SK-N-SH treated with all-trans-retinoic acid at 6 μM for 48 hours (cell line): Measurements from ENCODE around the gene MED27.

Source experiments
- ARNTL ChIP-seq: fragments of 450-650 bp; formaldehyde crosslinking; IDR thresholded peaks from 2 replicates; pipeline ENCODE4 v1.5.0; 2020; ENCODE audit warnings: low read depth, mild to moderate bottlenecking, moderate library complexity, borderline replicate concordance
- CREB5 ChIP-seq: fragments of 250-450 bp; sonication (Bioruptor Pico); IDR thresholded peaks from 2 replicates; pipeline ENCODE4 v1.5.1; 2020; ENCODE audit warnings: low read depth, mild to moderate bottlenecking, moderate library complexity
- CSDC2 ChIP-seq: fragments of 250-450 bp; sonication (Bioruptor Pico); IDR thresholded peaks from 2 replicates; pipeline ENCODE4 v1.5.0; 2020; ENCODE audit warnings: mild to moderate bottlenecking, moderate library complexity
- CSRNP3 ChIP-seq: fragments of 250-450 bp; sonication (Bioruptor Pico); IDR thresholded peaks from 2 replicates; pipeline ENCODE4 v1.5.1; 2021; ENCODE audit warnings: mild to moderate bottlenecking, moderate library complexity
- GLIS3 ChIP-seq: fragments of 250-450 bp; sonication (Bioruptor Pico); IDR thresholded peaks from 2 replicates; pipeline ENCODE4 v1.5.0; 2020; ENCODE audit warnings: mild to moderate bottlenecking, moderate library complexity
- ISL1 ChIP-seq: fragments of 250-450 bp; sonication (Bioruptor Pico); IDR thresholded peaks from 2 replicates; pipeline ENCODE4 v2.1.2; 2022; ENCODE audit warnings: mild to moderate bottlenecking, moderate library complexity
- PATZ1 ChIP-seq: fragments of 250-450 bp; sonication (Bioruptor Pico); IDR thresholded peaks from 2 replicates; pipeline ENCODE4 v1.8.0; 2020; ENCODE audit warnings: mild to moderate bottlenecking, moderate library complexity, borderline replicate concordance
- PPARA ChIP-seq: fragments of 250-450 bp; sonication (Bioruptor Pico); IDR thresholded peaks from 2 replicates; pipeline ENCODE4 v1.5.0; 2020; ENCODE audit warnings: mild to moderate bottlenecking, borderline replicate concordance
- RARB ChIP-seq: fragments of 250-450 bp; sonication (Bioruptor Pico); IDR thresholded peaks from 2 replicates; pipeline ENCODE4 v1.8.0; 2021; ENCODE audit warnings: mild to moderate bottlenecking, moderate library complexity
- TCF4 ChIP-seq: fragments of 250-450 bp; sonication (Bioruptor Pico); IDR thresholded peaks from 2 replicates; pipeline ENCODE4 v1.8.0; 2021; ENCODE audit warnings: mild to moderate bottlenecking, moderate library complexity, borderline replicate concordance
- TSHZ2 ChIP-seq: fragments of 250-450 bp; sonication (Bioruptor Pico); IDR thresholded peaks from 2 replicates; pipeline ENCODE4 v1.5.0; 2020; ENCODE audit warnings: mild to moderate bottlenecking, moderate library complexity
- ZNF8 ChIP-seq: fragments of 450-650 bp; formaldehyde crosslinking; IDR thresholded peaks from 2 replicates; pipeline ENCODE4 v1.5.0; 2020; ENCODE audit warnings: mild to moderate bottlenecking, moderate library complexity

GRCh38 chr9:132125361-132125760, 45.7 kb upstream of the MED27 start:
- TF ChIP-seq CREB5 (CRISPR knock-in tag) (no peak), ISL1 (CRISPR knock-in tag) (no peak), PPARA (no peak), PATZ1 (CRISPR knock-in tag) (no peak), RARB (CRISPR knock-in tag) (no peak), GLIS3 (CRISPR knock-in tag) (no peak), ZNF8 (no peak), CSRNP3 (no peak), TSHZ2 (no peak), TCF4 (CRISPR knock-in tag) (no peak), ARNTL (CRISPR knock-in tag) (no peak), CSDC2 (CRISPR knock-in tag) (no peak)
